ENCODE data around the gene MYO9A.
"Not testable (repeated sequence)": the region's sequence is repeated elsewhere in the genome, so short reads cannot be mapped to it uniquely, and the experiment has no call there.

The MYO9A gene

DNA sequence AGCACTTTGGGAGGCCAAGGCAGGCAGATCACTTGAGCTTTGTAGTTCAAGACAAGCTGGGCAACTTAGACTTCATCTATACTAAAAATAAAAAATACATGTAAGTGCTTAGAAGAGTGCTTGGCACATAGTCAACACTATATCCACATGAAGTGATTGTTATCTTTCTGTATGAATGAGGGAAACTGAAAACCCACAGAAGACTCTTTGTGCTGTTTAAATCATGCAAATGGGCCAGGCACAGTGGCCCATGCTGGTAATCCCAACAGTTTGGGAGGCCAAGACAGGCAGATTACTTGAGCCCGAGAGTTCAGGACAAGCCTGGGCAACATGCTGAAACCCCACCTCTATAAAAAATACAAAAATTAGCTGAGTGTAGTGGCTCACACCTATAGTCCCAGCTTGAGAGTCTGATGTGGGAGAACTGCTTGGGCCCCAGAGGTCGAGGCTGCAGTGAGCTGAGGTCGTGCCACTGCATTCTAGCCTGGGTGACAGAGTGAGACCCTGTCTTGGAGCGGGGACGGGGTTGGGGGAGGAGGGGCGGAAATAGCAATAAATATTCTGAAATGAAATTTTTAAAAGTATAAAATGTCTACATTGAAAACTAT is 177.9 kb downstream of the MYO9A start:
- no peak for DNase-seq

DNA sequence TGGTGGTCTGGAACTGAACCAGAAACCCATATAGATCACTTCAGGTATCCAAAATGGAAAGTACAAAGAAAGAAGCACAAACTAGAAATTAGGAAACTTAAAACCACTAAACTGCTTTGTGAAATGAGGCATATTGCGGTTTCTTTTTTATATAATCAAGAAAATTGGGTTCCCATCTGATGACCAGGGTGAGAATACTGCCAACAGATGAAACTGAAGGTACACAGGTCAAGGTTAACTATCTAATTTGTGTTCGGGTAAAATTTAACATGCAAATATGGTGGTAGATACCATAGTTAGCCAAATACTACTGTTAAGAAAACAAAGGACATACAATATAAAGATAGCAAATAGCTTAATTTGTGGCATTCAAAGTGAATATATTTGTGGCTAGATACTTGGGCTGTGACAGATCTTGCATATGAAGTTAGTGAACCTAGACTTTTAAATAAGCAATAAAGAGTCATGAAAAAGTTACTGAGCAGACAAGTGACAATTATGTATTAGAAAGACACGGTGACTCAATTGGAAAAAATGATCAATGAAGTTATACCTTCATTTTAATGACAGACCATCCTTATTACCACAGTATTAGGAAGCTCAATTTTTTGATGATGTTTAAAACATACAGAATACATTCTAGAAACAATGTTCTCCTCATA is 180.2 kb downstream of the MYO9A start:
- DNase-seq: no peak

DNA sequence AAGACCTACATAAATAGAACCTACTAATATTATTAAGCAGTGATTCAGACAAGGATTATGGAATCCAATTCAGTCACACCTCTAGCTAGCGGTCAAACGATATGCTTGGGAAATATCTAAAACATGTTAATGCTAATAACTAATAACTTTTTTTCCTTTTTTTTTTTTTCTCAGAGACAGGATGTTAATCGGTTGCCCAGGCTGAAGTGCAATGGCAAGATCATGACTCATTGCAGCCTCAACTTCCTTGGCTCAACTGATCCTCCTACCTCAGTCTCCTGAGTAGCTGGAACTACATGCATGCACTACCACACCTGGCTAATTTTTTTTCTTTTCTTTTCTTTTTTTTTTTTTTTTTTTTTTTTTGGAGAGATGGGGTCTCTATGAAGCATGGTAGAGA is 183.5 kb downstream of the MYO9A start:
- no peak for DNase-seq

DNA sequence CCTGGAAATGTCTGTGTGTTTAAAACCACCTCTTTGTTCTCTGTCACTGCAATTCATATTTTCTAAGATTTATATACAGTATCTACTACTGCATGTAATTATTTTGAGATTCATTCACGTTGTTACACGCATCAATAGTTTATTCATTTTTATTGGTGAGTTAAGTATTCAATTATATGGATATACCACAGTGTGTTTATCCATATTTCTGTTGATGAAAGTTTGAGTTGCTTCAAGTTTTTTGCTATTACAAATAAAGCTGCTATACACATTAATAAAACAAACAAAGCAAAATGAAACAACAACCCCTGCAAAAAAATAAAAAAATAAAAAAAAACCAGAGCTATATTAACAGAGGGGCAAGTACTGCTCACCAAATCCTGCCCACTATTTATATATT is 185.3 kb downstream of the MYO9A start:
- DNase-seq: no peak

DNA sequence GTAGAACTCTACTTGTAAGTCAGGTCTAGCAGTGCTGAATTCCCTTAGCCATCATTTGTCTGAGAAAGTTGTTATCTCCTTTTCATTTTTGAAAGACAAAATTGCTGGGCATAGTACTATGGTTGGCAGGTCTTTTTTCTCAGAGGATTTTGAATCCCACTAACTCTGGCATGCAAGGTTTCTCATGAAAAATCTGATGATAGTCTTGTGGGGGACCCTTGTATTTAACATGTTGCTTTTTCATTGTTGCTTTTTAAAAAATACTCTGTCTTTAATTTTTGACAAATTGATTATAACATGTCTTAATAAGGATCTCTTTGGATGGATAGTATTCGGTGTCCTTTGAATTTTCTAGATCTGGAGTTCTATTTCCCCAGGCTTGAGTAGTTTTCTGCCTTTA is 186.7 kb downstream of the MYO9A start:
- no peak for DNase-seq

DNA sequence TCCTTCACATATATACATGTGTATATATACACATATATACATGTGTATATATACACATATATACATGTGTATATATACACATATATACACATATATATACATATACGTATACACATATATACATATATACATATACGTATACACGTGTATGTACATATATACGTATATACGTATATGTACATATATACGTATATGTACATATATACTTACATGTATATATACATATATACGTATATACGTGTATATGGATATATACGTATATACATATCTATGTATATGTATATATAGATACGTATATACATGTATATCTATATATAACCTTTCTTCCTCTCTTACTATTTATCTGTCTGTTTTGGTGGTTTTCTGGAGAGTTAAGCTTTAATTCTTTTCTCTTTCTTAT is 192.8 kb downstream of the MYO9A start:
- DNase-seq: no peak

DNA sequence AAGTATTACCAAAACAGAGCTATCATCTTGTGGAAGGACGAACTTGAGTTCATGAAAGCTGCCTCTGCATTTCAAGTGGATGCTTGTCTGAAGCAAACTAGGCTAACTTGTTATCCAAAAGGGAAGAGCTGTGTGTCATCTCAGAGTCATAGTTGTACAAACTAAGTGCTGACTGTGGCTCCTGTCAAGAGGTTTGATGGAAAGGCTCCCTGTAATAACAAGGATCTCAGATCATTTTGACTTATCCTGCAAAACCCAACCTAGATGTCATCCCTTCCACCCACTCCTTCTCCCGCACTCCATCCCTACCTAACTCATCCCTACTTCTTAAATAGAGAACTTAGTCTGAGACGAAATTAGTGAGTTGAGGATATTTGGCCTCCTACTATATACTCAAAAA is 196.8 kb downstream of the MYO9A start:
- DNase-seq: no peak

DNA sequence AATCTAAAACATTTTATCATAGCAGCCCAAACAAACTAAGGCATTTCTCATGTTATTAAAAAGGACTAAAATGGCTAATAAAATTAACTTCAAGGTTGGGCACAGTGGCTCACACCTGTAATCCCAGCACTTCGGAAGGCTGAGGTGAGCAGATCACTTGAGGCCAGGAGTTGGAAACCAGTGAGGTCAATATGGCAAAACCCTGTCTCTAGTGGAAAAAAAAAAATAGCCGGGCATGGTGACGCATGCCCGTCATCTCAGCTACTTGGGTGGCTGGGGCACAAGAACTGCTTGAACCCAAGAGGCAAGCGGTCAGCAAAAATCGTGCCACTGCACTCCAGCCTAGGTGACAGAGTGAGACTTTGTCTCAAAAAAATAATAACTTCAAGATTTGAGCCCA is 197.4 kb downstream of the MYO9A start:
- DNase-seq: no peak

DNA sequence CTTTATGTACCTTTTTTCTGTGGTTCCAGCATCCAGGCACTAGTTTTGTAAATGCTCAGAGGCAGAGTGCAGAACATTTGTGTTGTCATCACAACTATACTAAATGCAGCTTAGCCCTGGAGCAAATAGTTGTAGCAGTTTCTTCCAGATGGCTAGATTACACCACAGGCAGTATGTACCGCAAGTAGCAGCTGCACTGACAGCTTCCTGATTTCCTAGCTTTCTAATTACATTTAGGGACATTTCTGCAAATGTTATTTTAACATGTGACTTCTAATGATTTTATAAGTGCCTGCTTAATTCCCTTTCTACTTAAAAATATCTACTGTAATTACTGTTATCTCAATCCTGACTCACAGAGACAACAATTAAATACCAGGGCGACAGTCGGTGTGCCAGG is 201.1 kb downstream of the MYO9A start:
- no peak for DNase-seq

DNA sequence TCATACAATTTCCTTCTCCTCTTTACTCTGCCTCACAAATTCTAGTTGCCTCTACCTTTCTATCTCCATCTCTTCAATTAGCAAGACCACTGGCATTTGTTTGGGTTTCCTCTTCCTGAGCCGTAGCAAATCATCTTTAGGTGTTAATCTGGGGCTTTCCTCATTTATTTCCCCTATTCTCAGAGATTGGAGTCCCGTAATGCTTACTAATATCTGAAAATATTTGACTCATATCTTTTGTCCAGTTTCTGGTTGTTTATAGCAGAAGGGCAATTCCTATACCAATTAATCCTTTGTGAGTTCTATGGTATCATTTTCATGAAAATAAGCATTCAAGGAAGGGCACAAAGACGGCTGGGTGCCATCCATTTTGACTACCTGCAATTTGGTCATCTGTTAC is 203.9 kb downstream of the MYO9A start:
- DNase-seq: no peak

DNA sequence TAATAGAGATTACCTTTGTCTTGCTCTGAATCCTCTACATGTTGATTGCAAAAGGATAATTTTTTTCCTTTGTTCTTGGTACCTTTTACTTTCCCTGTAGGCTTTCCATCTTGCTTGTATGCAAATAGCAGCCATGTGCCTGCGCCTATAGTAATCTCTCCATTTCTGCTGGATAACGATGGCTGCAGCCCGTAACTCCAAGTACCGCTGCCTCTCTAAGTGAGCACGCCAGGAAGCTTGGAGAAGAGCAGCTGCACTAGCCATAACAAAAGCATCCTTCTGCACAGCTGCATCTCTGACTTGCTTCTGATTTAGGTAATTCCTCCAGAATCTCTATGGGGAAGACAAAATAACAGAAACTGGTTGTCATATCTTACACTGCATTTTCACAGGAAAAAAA is 218.3 kb downstream of the MYO9A start:
- no peak for DNase-seq

DNA sequence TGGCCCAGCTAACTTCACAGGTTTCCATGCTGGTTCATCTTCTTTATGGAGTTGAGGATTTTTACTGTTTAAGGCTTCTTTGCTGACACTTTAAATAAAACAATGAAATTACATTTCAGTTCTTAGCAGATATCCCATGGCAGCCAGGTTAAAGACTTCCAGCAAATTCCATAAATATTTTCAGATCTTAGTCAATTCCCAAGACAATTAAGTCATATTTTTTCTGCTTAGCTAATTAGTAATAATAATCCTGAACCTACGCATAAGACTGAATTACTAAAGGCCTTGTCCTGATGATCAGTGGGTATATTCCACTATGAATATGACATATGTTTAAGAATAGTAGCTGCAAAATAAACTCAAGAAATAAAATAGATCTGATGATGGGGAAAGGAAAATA is 224.3 kb downstream of the MYO9A start:
- DNase-seq: no peak

DNA sequence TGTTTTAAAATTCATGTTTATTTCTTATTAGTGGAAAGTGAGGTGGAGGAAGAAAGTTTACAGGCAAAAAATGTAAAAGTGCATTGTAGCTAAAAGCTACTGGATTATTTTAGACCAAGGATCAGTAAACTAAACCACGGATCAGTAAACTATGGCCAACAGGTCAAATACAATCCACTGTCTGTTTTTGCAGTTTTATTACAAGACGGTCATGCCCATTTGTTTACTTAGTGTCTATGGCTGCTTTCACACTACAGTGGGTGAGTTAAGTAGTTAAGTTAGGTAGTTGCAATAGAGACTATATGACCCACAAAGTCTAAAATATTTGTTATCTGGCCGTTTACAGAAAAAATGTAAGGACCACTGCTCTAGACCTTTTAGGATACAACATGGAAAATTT is 225.6 kb downstream of the MYO9A start:
- no peak for DNase-seq

DNA sequence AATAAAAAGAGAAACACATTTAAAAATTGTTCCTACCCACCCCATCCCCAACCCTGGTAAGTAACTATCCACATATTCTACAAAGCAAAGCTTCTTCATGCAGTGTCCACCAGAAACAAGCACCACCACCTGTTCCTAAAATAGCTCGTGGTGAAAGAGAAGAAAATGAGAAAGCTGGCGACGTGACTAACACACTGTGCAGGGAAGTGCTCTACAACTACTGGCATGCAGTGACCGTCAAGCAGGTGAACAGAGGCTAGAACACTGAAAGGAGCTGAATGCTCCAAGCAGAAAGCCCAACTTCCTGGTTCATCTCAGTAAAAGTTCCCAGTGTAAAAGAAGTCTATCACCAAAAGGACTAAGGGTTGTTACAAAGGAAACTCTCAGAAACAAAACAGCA is 226.9 kb downstream of the MYO9A start:
- no peak for DNase-seq

DNA sequence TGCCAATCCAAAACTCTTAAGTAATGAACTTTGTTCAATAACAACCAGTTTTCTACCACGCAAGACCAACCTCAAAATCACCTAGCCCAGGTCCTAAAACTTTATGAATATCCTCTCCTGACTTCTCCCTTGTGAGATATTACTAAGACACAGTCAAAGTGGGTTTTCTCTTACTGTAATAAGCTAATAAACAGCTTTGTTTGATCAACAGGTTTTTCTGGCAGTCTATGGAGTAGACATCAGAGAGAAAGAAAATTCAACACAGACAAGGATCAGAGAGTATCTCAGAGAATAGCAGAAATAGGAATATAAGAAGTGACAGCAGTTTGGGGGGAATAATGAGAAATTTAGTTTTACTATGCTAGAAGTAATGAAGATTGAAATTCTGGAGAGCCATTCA is 228.0 kb downstream of the MYO9A start:
- DNase-seq: no peak

DNA sequence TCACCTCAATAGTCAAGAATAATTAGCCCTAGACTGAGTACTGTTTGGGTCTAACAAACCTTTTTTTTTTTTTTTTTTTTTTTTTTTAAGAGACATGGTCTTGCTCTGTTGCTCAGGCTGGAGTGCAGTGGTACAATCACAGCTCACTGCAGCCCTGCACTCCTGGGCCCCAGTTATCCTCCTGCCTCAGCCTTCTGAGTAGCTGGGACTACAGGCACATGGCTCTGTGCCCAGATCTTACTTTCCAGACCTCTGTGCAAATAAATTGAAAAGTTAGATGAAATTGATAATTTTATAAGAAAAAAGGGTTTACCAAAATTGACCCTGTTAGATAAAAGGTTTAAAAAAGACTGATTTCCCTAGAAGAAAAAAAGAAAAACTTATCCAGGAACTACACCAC is 228.6 kb downstream of the MYO9A start:
- no peak for DNase-seq

DNA sequence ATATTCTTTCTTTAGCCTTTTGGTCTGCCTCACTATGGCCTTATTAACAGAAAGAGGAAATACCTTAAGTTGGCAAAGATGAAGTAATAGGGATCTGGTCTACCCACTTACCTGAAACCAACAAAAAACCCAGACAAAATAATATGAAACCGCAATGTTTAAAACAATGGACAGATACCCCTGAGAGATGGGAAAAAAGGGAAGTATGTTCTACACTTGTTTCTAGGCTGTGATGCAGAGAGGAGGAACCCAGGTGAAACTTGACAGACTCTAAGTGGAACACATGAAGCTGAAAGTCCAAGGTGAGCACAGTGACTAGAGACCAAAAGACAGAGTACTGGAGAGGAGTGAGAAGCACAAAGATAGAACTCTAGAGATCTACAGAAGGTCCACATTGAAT is 229.2 kb downstream of the MYO9A start:
- no peak for DNase-seq

DNA sequence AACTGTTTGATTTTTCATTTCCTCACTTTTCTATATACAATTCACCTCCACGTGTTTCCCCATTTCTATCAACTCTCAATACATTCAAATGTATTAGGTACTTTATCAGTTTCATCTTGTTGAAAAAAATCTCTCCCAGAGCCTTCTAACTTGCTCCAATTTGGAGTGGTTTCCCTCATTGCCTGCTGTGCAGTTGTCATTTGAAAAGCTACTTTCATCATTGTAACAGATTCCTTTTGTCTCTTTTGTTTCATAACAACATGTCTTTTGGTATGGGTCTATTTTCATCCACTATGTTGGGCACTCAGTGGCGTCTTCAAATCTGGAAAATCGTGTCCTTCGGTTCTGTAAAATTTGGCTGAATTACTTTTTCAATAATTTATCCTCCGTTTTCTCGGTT is 232.6 kb downstream of the MYO9A start:
- DNase-seq: no peak

DNA sequence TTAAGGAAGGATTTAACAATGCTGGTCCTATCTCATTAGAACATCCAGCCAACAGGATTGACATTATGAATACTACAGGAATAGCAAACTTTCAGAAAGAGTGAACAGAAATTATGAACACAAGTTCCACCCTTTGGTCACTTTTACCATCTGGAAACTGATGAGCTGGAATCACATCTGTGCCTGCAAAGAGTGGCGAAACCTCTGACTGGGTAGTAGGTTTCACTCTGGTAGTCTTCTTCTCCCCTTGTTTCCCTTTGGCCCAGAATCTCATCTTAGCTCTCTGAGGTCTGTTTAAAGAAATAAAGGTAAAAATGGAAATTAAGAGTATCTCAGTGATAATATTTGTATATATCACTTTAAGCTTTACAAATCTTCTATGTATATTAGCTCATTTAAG is 234.5 kb downstream of the MYO9A start:
- no peak for DNase-seq

DNA sequence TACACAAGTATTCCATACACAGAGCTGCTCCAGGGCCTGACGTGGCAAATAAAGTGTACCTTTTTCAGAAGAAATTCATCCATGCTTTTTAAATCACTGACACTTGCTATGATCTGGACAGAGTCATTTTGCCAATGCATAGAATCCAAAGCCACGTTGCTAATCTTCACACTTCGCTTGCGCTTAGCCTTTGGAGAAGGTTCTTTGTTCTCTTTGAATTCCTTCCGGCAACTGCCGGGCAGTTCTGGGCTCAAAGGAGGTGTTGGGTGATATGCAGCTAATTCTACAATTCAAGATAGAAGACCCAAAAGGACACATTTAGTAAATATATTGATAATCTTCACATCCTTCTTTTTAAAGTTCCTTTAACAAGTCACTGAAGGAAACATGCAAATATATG is 237.7 kb downstream of the MYO9A start:
- no peak for DNase-seq

DNA sequence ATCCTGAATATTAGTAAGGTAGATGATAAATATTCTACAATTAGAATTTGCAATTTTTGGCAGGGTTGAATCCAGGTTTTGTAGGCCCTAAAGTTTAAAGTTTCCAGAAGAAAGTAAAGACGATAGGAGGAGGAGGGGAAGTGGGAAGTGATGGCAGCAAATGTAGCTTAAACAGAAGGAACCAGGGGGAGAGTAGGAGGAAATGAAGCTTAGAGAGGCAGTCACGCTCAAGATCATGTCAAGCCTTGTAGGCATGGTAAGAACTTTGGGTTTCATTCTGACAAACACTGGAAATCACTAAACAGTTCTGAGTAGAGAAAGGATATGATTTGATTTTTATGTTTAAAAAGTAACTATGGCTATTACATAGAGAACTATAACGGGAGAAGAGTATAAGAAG is 243.7 kb downstream of the MYO9A start:
- no peak for DNase-seq

DNA sequence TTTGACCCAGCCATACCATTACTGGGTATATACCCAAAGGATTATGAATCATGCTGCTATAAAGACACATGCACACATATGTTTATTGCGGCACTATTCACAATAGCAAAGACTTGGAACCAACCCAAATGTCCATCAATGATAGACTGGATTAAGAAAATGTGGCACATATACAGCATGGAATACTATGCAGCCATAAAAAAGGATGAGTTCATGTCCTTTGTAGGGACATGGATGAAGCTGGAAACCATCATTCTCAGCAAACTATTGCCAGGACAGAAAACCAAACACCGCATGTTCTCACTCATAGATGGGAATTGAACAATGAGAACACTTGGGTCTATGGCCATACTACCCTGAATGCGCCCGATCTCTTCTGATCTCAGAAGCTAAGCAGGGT is 259.7 kb downstream of the MYO9A start:
- not testable (repeated sequence) for DNase-seq

DNA sequence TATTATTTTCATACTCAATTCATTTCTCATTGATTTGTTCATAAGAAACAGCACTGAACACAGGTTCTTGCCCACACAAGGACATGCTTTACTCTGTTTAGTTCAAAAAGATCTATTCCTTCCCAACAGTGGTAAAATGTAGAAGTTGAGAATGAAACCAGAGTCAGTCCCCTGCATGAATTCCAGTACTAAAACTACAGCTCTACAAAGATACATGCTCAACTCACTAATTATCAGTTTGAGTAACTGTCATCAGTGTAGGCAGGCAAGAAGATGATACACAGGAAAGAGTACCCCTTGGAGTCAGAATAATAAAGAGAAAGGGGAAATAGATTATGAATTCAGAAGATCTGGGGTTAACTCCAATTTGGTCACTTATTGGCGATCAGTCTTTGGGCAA is 264.4 kb downstream of the MYO9A start:
- no peak for DNase-seq

DNA sequence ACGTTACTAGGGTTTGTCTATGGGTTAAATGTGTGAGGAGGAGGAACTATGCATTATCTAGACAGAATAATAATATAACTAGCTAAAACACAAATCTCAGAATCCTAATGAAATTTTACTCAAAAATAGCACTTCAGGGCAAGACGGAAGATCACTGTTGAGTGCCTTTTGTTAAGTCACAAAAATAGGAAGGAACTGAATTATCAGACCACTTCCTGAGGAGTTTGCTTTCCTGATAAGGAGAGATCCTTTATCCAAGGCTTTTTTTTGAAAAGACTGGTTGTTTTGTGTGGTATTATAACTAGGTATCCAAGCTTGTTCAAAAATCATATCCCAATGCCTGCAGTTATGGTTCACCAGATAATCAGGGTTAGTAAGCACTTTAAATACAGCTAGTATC is 273.0 kb downstream of the MYO9A start:
- no peak for DNase-seq

DNA sequence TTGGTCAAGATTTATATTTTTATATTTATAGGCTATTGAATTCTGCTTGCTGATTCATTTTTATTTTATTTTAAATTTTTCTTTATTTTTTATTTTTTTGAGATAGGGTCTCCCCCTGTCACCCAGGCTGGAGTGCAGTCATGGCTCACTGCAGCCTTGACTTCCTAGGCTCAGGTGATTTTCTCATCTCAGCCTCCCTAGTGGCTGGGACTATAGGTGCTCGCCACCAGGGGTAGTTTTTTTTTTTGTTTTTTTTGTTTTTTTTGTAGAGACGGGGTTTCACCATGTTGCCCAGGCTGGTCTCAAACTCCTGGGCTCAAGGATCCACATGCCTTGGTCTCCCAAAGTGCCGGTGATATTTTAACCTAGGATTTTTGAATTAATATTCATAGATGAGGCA is 276.4 kb downstream of the MYO9A start:
- no peak for DNase-seq

All from CD4-positive, alpha-beta T cell treated with Interleukin-10 for 1 hour (primary cell).